ENCODE results near the gene MAEA.
"Not testable (repeated sequence)": the region's sequence is repeated elsewhere in the genome, so short reads cannot be mapped to it uniquely, and the experiment has no call there.

Gene MAEA

GRCh38 chr4:1285151-1285789, 4.4 kb upstream of the MAEA start:
- Mint-ChIP-seq H3K27me3 (no peaks in the 10 kb centered on the region), H3K4me1 (ENCODE audit: low read depth) (peaks cover 8% of the 10 kb centered on the region), H3K9me3 (peaks cover 4% of the 10 kb centered on the region), H3K27ac (no peak overlapping the region), H3K36me3 (ENCODE audit: low read depth) (no peaks in the 10 kb centered on the region), H3K4me3 (no peak overlapping the region)

DNA sequence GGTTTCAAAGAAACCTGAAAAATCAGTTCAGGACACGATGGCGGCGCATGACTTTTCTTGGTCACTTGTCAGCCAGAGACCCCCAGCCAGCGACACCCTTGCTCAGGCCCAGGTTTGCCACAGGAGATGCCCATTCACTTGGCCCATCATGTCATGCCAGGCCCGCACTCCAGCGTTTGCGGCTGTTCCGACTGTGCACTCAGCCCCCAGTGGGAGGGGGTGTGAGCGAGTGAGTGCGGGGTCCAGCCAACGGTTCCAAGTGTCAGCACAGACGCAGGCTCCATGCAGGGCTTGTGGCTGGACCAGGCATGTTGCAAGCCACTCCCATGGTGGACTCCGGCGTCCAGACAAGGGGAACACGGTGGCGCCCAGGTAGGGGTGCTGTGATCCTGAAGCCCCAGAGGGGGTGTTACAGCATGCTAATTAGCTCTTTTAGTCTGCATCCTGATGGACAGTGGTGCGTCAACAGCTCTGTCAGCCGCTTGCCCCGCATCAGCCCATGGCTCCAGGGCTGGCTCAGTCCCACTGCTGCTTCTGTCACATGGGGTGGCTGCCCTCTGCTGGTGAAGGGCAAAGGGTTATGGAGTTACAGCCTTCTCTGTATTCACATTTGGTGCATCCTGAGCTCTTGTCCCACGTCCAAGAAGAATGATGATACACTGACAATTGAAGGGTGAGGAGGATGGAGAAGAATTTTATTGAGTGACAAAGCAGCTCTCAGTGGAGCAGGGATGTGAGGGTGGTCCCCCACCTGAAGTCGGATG, 3.7 kb upstream of the MAEA start:
- Mint-ChIP-seq H3K9me3 (peaks cover 4% of the 10 kb centered on the region), H3K4me1 (ENCODE audit: low read depth) (peaks cover 15% of the 10 kb centered on the region), H3K27me3 (no peaks in the 10 kb centered on the region), H3K27ac (no peak overlapping the region), H3K36me3 (ENCODE audit: low read depth) (no peaks in the 10 kb centered on the region), H3K4me3 (no peak overlapping the region)

GRCh38 chr4:1288786-1289185, 905 bp upstream of the MAEA start:
- Mint-ChIP-seq H3K9me3 (peaks cover 4% of the 10 kb centered on the region), H3K4me1 (ENCODE audit: low read depth) (peaks cover 37% of the 10 kb centered on the region), H3K27me3 (no peaks in the 10 kb centered on the region), H3K4me3 (peak overlapping the region; percentile 98), H3K27ac (peak overlapping the region; percentile 86), H3K36me3 (ENCODE audit: low read depth) (peaks cover 11% of the 10 kb centered on the region)

GRCh38 chr4:1290165-1290977, 680 bp downstream of the MAEA start:
- Mint-ChIP-seq H3K4me3 (peak overlapping the region; percentile 98), H3K9me3 (peaks cover 4% of the 10 kb centered on the region), H3K27me3 (no peaks in the 10 kb centered on the region), H3K36me3 (ENCODE audit: low read depth) (peaks cover 12% of the 10 kb centered on the region), H3K27ac (peak overlapping the region; percentile 89), H3K4me1 (ENCODE audit: low read depth) (peaks cover 47% of the 10 kb centered on the region)

DNA sequence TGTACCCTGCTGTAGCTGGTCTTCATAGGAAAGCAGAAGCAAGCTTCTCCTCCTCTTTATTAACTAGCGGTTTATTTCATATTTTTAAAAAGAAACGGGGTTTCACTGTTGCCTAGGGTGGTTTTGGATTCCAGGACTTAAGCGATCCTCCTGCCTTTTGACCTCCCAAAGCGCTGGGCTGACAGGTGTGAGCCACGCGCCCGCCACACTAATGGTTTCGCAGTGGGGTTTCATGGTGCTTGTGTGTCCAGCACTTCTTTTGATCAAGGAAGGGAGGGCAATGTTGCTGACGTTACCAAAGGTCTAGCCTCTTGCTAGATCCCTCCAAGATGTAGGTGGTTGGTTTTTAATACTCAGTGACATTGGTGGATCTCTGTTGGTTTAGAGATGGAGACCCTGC, 1.4 kb downstream of the MAEA start:
- peak overlapping the region; percentile 89 for H3K27ac Mint-ChIP-seq
- peaks cover 4% of the 10 kb centered on the region for H3K9me3 Mint-ChIP-seq
- peak overlapping the region; percentile 98 for H3K4me3 Mint-ChIP-seq
- H3K27me3 Mint-ChIP-seq, result no peaks in the 10 kb centered on the region
- peaks cover 48% of the 10 kb centered on the region for H3K4me1 Mint-ChIP-seq (ENCODE audit: low read depth)
- H3K36me3 Mint-ChIP-seq (ENCODE audit: low read depth), result peaks cover 12% of the 10 kb centered on the region

DNA sequence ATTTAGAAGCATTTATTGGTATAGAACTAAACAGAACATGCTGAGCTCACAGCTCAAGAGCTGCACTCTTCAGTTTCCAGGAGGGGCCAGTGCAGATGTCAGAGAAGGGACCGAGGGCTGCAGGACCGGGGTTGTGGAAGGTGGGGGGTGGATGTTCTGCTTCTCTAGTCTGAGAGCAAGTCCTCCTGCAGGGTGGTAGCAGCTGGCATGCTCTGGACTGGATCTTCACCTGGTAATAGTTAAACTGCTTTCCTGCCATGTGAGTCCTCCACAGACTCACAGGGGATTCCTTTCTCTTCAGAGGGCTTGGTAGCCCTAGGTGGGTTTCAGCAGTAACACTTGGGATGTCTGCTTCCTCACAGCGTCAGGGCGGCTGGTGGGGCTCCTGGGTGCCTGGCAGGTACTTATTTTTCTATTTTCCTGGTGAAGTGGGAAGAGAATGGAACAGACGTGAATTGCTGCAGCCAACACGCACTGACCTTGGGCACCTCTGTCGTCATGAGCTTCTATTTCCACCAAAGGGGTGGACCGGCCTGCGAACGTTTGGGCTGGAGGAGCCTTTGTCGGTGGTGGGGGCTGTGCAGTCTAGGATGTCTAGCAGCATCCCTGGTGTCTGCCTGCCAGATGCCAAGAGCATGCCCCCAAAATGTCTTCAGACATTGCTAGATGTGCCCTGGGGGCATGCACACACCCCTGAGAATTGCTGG, 2.5 kb downstream of the MAEA start:
- H3K27ac Mint-ChIP-seq, result peak overlapping the region; percentile 36
- no peaks in the 10 kb centered on the region for H3K9me3 Mint-ChIP-seq
- H3K4me3 Mint-ChIP-seq, result peak overlapping the region; percentile 98
- H3K27me3 Mint-ChIP-seq, result no peaks in the 10 kb centered on the region
- H3K36me3 Mint-ChIP-seq (ENCODE audit: low read depth), result peaks cover 12% of the 10 kb centered on the region
- H3K4me1 Mint-ChIP-seq (ENCODE audit: low read depth), result peaks cover 54% of the 10 kb centered on the region

DNA sequence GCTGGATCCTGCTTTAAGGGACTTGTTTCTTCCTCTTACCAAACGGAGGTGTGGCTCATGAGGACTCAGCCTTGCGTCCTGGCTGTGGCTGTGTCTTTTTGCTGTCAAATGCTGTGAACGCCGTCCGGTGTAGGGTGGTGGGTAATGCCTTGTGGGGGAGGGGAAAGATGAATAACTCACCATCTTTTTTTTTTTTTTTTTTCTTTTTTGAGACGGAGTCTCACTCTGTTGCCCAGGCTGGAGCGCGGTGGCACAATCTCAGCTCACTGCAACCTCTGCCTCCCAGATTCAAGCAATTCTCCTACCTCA, 3.0 kb downstream of the MAEA start:
- H3K27ac Mint-ChIP-seq, H3K4me3 Mint-ChIP-seq, H3K27me3 Mint-ChIP-seq, H3K9me3 Mint-ChIP-seq: not testable (repeated sequence)
- Mint-ChIP-seq H3K4me1 (ENCODE audit: low read depth) (peaks cover 58% of the 10 kb centered on the region), H3K36me3 (ENCODE audit: low read depth) (peaks cover 15% of the 10 kb centered on the region)

DNA sequence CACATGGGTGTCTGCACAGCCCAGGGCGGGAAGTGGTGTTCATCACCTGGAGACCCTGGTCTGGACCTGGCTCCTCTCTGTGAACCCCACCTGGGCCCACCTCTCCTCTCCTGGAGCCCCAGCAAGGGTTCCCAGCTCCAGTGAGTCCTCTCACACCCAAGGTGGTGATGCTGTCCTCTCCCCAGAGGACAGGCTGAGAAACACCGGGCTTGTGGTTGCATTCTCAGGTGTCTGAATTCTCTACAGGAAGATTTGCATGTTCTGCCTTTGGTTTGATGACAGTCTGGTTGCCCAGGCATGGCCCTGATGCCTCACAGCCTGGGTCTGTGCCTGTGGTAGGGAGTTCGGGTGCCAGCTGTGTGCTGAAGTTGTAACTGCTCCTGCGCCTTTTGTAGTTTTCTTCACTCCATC, 3.8 kb downstream of the MAEA start:
- Mint-ChIP-seq H3K27ac (peak overlapping the region; percentile 21), H3K4me1 (ENCODE audit: low read depth) (peaks cover 60% of the 10 kb centered on the region), H3K36me3 (ENCODE audit: low read depth) (peaks cover 21% of the 10 kb centered on the region), H3K9me3 (no peaks in the 10 kb centered on the region), H3K27me3 (no peaks in the 10 kb centered on the region), H3K4me3 (no peak overlapping the region)

GRCh38 chr4:1293991-1294390, 4.3 kb downstream of the MAEA start:
- Mint-ChIP-seq H3K4me3 (no peak overlapping the region), H3K9me3 (no peaks in the 10 kb centered on the region)

DNA sequence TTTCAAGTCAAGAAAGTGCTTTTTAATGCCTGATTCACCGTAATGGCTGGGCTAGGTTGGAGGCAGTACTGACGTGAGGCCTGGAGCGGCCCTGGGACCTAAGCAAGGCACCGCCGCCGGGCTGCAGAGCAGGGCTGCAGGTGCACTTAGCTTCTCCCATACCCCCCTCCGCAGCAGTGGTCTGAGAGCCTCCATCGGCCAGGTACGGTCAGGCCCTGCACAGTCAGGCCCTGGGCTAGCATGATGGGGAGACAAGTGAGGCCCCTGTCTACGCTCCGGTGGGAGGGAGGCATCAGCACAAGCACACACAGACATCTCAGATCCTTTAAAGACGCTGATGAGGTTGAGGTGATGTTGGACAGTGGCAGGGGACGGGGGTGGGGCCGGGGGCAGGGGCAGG, 4.7 kb downstream of the MAEA start:
- Mint-ChIP-seq H3K27me3 (no peaks in the 10 kb centered on the region), H3K4me1 (ENCODE audit: low read depth) (peaks cover 61% of the 10 kb centered on the region), H3K4me3 (no peak overlapping the region), H3K27ac (no peak overlapping the region), H3K9me3 (no peaks in the 10 kb centered on the region), H3K36me3 (ENCODE audit: low read depth) (peaks cover 26% of the 10 kb centered on the region)

More at GRCh38 chr4:1293991-1294390, 4.3 kb downstream of the MAEA start:
- no peaks in the 10 kb centered on the region for H3K27me3 Mint-ChIP-seq
- peaks cover 57% of the 10 kb centered on the region for H3K4me1 Mint-ChIP-seq (ENCODE audit: low read depth)
- H3K27ac Mint-ChIP-seq, result peak overlapping the region; percentile 21
- H3K36me3 Mint-ChIP-seq (ENCODE audit: low read depth), result peaks cover 22% of the 10 kb centered on the region

DNA sequence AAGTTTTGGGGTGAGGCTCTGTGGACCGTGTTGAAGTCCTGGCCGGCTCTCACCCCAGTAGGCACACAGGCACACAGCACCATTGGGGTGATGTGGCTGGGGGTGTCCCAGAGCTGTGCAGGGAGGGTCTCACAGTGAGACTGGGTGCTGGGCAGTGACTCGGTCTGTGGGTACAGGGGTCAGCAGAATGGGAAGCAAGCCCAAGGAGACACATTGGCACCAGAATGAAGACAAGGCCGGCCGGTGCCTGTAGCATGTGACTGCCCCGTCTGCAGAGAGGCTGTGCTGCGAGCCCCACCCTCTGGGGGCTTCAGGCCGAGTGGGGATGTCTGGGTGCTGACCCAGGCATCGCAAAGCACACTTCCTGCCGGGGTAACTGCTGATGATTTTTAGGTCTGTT, 5.2 kb downstream of the MAEA start:
- Mint-ChIP-seq H3K4me3 (no peak overlapping the region), H3K9me3 (no peaks in the 10 kb centered on the region), H3K27me3 (no peaks in the 10 kb centered on the region), H3K27ac (no peak overlapping the region), H3K4me1 (ENCODE audit: low read depth) (peaks cover 65% of the 10 kb centered on the region), H3K36me3 (ENCODE audit: low read depth) (peaks cover 31% of the 10 kb centered on the region)

DNA sequence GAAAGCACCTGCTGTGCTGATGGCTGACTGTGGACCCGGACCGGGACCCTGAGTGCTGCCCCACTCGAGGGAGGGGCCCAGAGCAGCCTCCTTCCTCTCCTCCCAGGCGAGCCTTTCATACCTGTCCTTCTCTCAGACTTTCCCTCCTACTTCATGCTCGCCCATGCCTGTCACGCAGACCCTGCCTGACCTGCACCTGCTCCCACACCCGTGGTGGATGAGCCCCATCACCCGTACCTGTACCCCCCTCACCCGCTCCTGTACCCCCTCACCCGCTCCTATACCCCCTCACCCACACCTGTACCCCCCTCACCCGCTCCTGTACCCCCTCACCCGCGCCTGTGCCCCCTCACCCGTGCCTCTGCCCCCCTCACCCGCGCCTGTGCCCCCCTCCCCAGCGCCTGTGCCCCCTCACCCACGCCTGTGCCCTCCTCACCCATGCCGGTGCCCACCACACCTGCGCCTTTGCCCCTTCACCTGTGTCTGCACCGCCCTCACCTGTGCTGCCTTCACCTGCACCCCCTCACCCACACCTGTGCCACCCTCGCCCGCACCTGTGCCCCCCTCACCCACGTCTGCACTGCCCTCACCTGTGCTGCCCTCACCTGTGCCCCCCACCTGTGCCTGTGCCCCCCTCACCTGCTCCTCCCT, 5.8 kb downstream of the MAEA start:
- Mint-ChIP-seq H3K9me3 (no peaks in the 10 kb centered on the region), H3K27me3 (no peaks in the 10 kb centered on the region), H3K27ac (no peak overlapping the region), H3K4me3 (no peak overlapping the region), H3K36me3 (ENCODE audit: low read depth) (peaks cover 37% of the 10 kb centered on the region), H3K4me1 (ENCODE audit: low read depth) (peaks cover 69% of the 10 kb centered on the region)

DNA sequence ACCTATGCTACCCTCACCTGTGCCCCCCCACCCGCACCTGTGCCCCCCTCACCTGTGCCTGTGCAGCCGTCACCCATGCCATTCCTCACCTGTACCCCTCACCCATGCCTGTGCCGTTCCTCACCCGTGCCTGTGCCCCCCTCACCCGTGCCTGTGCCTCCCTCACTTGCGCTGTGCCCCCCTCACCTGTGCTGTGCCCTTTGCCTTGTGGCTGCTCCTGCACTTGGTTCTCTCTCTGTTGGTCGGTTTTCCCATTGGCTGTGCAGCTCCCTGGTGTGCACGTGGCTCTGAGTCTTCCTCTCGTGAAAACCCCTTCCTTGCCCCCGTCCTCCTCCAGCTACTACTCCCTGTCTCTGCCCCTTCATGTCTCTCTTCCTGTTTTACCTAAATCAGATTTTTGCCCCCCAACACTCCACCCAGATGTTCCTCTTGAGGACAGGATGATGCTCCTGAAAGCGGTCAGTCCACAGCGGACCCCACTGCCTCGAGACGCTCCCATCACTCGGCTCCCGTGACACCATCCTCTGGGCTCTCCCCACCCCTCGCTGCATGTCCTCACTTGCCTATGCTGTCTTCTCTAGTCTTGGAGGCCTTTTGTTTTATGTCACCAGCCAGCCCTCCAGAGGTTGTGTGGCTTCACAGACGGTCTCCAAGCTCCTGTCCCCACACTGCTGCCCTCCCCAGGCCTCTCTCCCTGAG, 6.8 kb downstream of the MAEA start:
- Mint-ChIP-seq H3K27me3 (no peaks in the 10 kb centered on the region), H3K4me3 (no peak overlapping the region), H3K4me1 (ENCODE audit: low read depth) (peaks cover 69% of the 10 kb centered on the region), H3K36me3 (ENCODE audit: low read depth) (peaks cover 47% of the 10 kb centered on the region), H3K27ac (peak overlapping the region; percentile 60), H3K9me3 (no peaks in the 10 kb centered on the region)

GRCh38 chr4:1297023-1297395, 7.3 kb downstream of the MAEA start:
- Mint-ChIP-seq H3K36me3 (ENCODE audit: low read depth) (peaks cover 48% of the 10 kb centered on the region), H3K9me3 (no peaks in the 10 kb centered on the region)

More at GRCh38 chr4:1297023-1297395, 7.3 kb downstream of the MAEA start:
- Mint-ChIP-seq H3K27ac (peak overlapping the region; percentile 60), H3K4me3 (no peak overlapping the region), H3K27me3 (no peaks in the 10 kb centered on the region), H3K4me1 (ENCODE audit: low read depth) (peaks cover 68% of the 10 kb centered on the region)
